ENCODE results near the gene COL18A1. TPM values are rescaled to one million over a fixed set of nuclear protein-coding genes. Genes with fewer than 3 reads are reported as not detected.

The COL18A1 gene
- total and polyA plus RNA-seq, 9 of the 15 experiments (the other 6 are each of a cell fraction or from before 2014, with no cell fraction given): 0.14 to 16.4 (median 2.0) TPM

DNA sequence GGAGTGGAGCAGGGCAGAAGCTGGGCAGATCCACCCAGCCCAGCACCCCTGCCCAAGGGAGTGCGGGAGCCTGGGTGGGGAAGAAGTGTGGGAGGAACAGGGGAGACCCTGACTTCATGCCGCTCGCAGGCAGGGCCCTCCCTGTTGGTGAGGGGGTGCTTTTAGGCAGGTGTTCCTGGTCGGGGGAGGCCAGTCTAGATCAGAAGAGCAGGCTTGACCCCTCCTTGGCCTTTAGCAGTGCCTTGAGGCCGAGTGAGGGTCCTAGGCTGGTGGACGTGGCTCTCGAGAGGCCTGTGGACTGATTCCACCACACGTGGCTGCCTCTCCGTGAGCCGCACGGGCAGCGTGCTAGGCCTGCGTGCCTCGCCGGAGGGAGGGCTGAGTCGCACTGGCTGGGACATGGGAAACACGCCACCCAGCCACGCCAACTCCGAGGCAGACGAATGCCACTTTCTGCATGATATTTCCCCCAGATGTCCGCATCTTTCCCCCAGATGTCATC lies 19.4 kb upstream of the COL18A1 start:
- in situ Hi-C loops (cut with MboI): no loop called here
- ATAC-seq (no peak), DNase-seq (ENCODE audit: extremely low read depth in 1 of 4, low spot score in 3 of 4) (no peak), FAIRE-seq (no peak)
- peaks cover 67 to 96% of the 10 kb centered on the region in 2 experiments for H3K27me3 ChIP-seq (ENCODE audit: control insufficient read depth in 2 of 2, insufficient read depth in 2 of 2, low read length in 2 of 2)
- H4K20me1 ChIP-seq (replicated peaks; ENCODE audit: control insufficient read depth, insufficient read depth, low read length): peaks cover 26% of the 10 kb centered on the region
- no peaks in the 10 kb centered on the region for H3K36me3 ChIP-seq (ENCODE audit: control insufficient read depth, insufficient read depth, low read length)
- H3K27ac ChIP-seq (ENCODE audit: extremely low read depth, low read depth, low read length): no peak overlapping the region
- no peaks in the 10 kb centered on the region for H3K79me2 ChIP-seq (ENCODE audit: control insufficient read depth, insufficient read depth, low read length)
- peaks cover 3% of the 10 kb centered on the region; the same call in 1 of the 2 replicates for H3K9me3 ChIP-seq (replicated peaks; ENCODE audit: control insufficient read depth, insufficient read depth, low read depth, low read length)
- H3K4me1 ChIP-seq (replicated peaks in 1 of 2; ENCODE audit: control insufficient read depth in 2 of 2, insufficient read depth in 2 of 2, low read length in 2 of 2): peaks cover 6 to 66% of the 10 kb centered on the region in 2 experiments; a peak in 4 of 5 replicates
- intact Hi-C loops (cut with micrococcal nuclease): loop anchor here (2.0 kb wide), 1 partner anchor 53 kb away; no protein-coding TSS in a partner anchor
- no TSS peak for BruUV-seq (replicated peaks)
- H2AFZ ChIP-seq (ENCODE audit: low read depth, low read length): no peak overlapping the region
- H3K9me1 ChIP-seq (ENCODE audit: control insufficient read depth, insufficient read depth, low read length): no peaks in the 10 kb centered on the region
- no peak overlapping the region for H3K4me2 ChIP-seq (ENCODE audit: insufficient read depth, low read length)
- ChIA-PET CTCF (ENCODE audit: low intra/inter-chr PET ratio) (no interaction called here), POLR2A (interaction anchor here (2.7 kb wide), 1 partner anchor 13 kb away, joined by 10 read pairs; no protein-coding TSS in a partner anchor)
- no peak overlapping the region for H3K4me3 ChIP-seq
- WGBS (ENCODE audit: insufficient coverage, low coverage, missing lambda C conversion rate): 11% methylated on average over 21 of the region's 21 CpGs
- peak overlapping the region in 1 of 2 experiments; percentile 50; a peak in 2 of 4 replicates for H3K9ac ChIP-seq (ENCODE audit: insufficient read depth in 1 of 2, low read depth in 2 of 2, low read length in 2 of 2)
- TF ChIP-seq PCBP1 (IDR thresholded peaks at IDR 0.05; ENCODE audit: low read depth, low read length, poor library complexity, severe bottlenecking): no peak
- no peak for TF ChIP-seq FOSL1 (tag; conservative IDR thresholded peaks at IDR 0.05)
- no peak for TF ChIP-seq FOXM1 (IDR thresholded peaks at IDR 0.05; ENCODE audit: low read depth)
- TF ChIP-seq FOXM1 (CRISPR knock-in tag; IDR thresholded peaks at IDR 0.05; ENCODE audit: low read depth): no peak
- TF ChIP-seq, protein P1, sequence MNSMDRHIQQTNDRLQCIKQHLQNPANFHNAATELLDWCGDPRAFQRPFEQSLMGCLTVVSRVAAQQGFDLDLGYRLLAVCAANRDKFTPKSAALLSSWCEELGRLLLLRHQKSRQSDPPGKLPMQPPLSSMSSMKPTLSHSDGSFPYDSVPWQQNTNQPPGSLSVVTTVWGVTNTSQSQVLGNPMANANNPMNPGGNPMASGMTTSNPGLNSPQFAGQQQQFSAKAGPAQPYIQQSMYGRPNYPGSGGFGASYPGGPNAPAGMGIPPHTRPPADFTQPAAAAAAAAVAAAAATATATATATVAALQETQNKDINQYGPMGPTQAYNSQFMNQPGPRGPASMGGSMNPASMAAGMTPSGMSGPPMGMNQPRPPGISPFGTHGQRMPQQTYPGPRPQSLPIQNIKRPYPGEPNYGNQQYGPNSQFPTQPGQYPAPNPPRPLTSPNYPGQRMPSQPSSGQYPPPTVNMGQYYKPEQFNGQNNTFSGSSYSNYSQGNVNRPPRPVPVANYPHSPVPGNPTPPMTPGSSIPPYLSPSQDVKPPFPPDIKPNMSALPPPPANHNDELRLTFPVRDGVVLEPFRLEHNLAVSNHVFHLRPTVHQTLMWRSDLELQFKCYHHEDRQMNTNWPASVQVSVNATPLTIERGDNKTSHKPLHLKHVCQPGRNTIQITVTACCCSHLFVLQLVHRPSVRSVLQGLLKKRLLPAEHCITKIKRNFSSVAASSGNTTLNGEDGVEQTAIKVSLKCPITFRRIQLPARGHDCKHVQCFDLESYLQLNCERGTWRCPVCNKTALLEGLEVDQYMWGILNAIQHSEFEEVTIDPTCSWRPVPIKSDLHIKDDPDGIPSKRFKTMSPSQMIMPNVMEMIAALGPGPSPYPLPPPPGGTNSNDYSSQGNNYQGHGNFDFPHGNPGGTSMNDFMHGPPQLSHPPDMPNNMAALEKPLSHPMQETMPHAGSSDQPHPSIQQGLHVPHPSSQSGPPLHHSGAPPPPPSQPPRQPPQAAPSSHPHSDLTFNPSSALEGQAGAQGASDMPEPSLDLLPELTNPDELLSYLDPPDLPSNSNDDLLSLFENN (IDR thresholded peaks at IDR 0.05; ENCODE audit: low read depth in 2 of 2, low read length in 2 of 2): no peak
- no peak for TF ChIP-seq NRF1 (conservative IDR thresholded peaks at IDR 0.05 in 1 of 2, IDR thresholded peaks at IDR 0.05 in 1 of 2)
- TF ChIP-seq SOX6 (IDR thresholded peaks at IDR 0.05): no peak
- no peak for TF ChIP-seq HNRNPL (IDR thresholded peaks at IDR 0.05; ENCODE audit: low read depth, low read length)
- no peak for TF ChIP-seq ZNF263 (CRISPR knock-in tag; IDR thresholded peaks at IDR 0.05; ENCODE audit: borderline replicate concordance)
- no peak for TF ChIP-seq ZNF282 (CRISPR knock-in tag; IDR thresholded peaks at IDR 0.05)
- no peak for TF ChIP-seq CXXC5 (CRISPR knock-in tag; IDR thresholded peaks at IDR 0.05)
- TF ChIP-seq, protein P2, sequence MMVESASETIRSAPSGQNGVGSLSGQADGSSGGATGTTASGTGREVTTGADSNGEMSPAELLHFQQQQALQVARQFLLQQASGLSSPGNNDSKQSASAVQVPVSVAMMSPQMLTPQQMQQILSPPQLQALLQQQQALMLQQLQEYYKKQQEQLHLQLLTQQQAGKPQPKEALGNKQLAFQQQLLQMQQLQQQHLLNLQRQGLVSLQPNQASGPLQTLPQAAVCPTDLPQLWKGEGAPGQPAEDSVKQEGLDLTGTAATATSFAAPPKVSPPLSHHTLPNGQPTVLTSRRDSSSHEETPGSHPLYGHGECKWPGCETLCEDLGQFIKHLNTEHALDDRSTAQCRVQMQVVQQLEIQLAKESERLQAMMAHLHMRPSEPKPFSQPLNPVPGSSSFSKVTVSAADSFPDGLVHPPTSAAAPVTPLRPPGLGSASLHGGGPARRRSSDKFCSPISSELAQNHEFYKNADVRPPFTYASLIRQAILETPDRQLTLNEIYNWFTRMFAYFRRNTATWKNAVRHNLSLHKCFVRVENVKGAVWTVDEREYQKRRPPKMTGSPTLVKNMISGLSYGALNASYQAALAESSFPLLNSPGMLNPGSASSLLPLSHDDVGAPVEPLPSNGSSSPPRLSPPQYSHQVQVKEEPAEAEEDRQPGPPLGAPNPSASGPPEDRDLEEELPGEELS (CRISPR knock-in tag; IDR thresholded peaks at IDR 0.05; ENCODE audit: borderline replicate concordance): no peak
- TF ChIP-seq, protein P3, sequence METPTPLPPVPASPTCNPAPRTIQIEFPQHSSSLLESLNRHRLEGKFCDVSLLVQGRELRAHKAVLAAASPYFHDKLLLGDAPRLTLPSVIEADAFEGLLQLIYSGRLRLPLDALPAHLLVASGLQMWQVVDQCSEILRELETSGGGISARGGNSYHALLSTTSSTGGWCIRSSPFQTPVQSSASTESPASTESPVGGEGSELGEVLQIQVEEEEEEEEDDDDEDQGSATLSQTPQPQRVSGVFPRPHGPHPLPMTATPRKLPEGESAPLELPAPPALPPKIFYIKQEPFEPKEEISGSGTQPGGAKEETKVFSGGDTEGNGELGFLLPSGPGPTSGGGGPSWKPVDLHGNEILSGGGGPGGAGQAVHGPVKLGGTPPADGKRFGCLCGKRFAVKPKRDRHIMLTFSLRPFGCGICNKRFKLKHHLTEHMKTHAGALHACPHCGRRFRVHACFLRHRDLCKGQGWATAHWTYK (CRISPR knock-in tag; IDR thresholded peaks at IDR 0.05): no peak
- TF ChIP-seq RAD21 (CRISPR knock-in tag; conservative IDR thresholded peaks at IDR 0.05 in 1 of 2, IDR thresholded peaks at IDR 0.05 in 1 of 2): no peak
- TF ChIP-seq ARNT (IDR thresholded peaks at IDR 0.05): no peak
- TF ChIP-seq GTF2A2 (tag; IDR thresholded peaks at IDR 0.05): no peak
